ENCODE measurements around the gene LEFTY2. TPM values are rescaled to one million over a fixed set of nuclear protein-coding genes. Genes with fewer than 3 reads are reported as not detected.

Gene LEFTY2
- total and polyA plus RNA-seq, 2 of the 4 experiments (the other 2 are of a cell fraction): not detected

GRCh38 chr1:225896494-225896893, 44.5 kb downstream of the LEFTY2 start:
- TF ChIP-seq CEBPB (IDR thresholded peaks at IDR 0.05; ENCODE audit: low read depth, low read length): no peak
- no peak for TF ChIP-seq ELK1 (IDR thresholded peaks at IDR 0.05; ENCODE audit: borderline replicate concordance, low read depth, low read length)
- TF ChIP-seq MAZ (IDR thresholded peaks at IDR 0.05; ENCODE audit: borderline replicate concordance, low read depth, low read length): no peak
- no peak for TF ChIP-seq RCOR1 (IDR thresholded peaks at IDR 0.05; ENCODE audit: insufficient replicate concordance, low read length)
- no peak for TF ChIP-seq FOS (IDR thresholded peaks at IDR 0.05; ENCODE audit: low read depth, low read length)
- no peak for TF ChIP-seq MXI1 (IDR thresholded peaks at IDR 0.05; ENCODE audit: borderline replicate concordance, low read depth, low read length)
- TF ChIP-seq POLR2A (IDR thresholded peaks at IDR 0.05; ENCODE audit: low read depth, low read length): no peak
- TF ChIP-seq BHLHE40 (IDR thresholded peaks at IDR 0.05; ENCODE audit: low read depth, low read length): no peak
- no peak for TF ChIP-seq USF2 (IDR thresholded peaks at IDR 0.05; ENCODE audit: low read depth, low read length)
- no peak for TF ChIP-seq CHD1 (IDR thresholded peaks at IDR 0.05; ENCODE audit: low read depth, low read length)
- no peak for TF ChIP-seq CTCF (conservative IDR thresholded peaks at IDR 0.05; ENCODE audit: low read depth, low read length)
- no peak for TF ChIP-seq RAD21 (IDR thresholded peaks at IDR 0.05; ENCODE audit: low read length)
- no peak for TF ChIP-seq SMC3 (IDR thresholded peaks at IDR 0.05; ENCODE audit: low read depth, low read length)
- no peak for TF ChIP-seq RFX5 (IDR thresholded peaks at IDR 0.05; ENCODE audit: low read depth, low read length)
- TF ChIP-seq NFE2L2 (IDR thresholded peaks at IDR 0.05; ENCODE audit: low read depth, low read length): no peak
- no peak for TF ChIP-seq MAFK (IDR thresholded peaks at IDR 0.05; ENCODE audit: low read depth, low read length)
- Histone ChIP-seq H2BK20ac (ENCODE audit: low read depth, low read length) (no peak overlapping the region), H3K27me3 (ENCODE audit: control insufficient read depth, insufficient read depth, low read length) (no peaks in the 10 kb centered on the region), H3K9me3 (ENCODE audit: control insufficient read depth, insufficient read depth, low read length) (no peaks in the 10 kb centered on the region), H3K9me1 (ENCODE audit: insufficient read depth, low read length) (peaks cover 3% of the 10 kb centered on the region; the same call in 1 of the 2 replicates), H3K56ac (ENCODE audit: extremely low read depth, insufficient read depth, low read length) (no peak overlapping the region), H2AK5ac (ENCODE audit: low read depth, low read length) (no peak overlapping the region), H2BK15ac (ENCODE audit: low read depth, low read length) (no peak overlapping the region), H2AFZ (replicated peaks; ENCODE audit: low read length, poor library complexity) (no peak overlapping the region), H3K23ac (ENCODE audit: low read depth, low read length) (no peak overlapping the region), H2BK5ac (ENCODE audit: low read depth, low read length, poor library complexity, severe bottlenecking) (no peak overlapping the region), H3K36me3 (ENCODE audit: control insufficient read depth, insufficient read depth, low read length) (no peaks in the 10 kb centered on the region), H4K5ac (ENCODE audit: low read depth, low read length) (no peak overlapping the region), H3K4me1 (ENCODE audit: control insufficient read depth, insufficient read depth, low read length) (peaks cover 4% of the 10 kb centered on the region), H3K27ac (ENCODE audit: insufficient read depth, low read length) (no peak overlapping the region), H3K4me3 (ENCODE audit: insufficient read depth, low read depth, low read length) (no peak overlapping the region), H2AK9ac (replicated peaks; ENCODE audit: low read depth, low read length, poor library complexity) (no peak overlapping the region), H3K18ac (ENCODE audit: low read depth, low read length) (no peak overlapping the region), H3K9ac (ENCODE audit: low read depth, low read length) (no peak overlapping the region), H3K79me1 (ENCODE audit: low read depth in 1 of 2, low read length in 2 of 2) (no peaks in the 10 kb centered on the region), H2BK120ac (ENCODE audit: low read depth, low read length) (no peak overlapping the region), H4K8ac (ENCODE audit: low read depth in 2 of 2, low read length in 2 of 2) (no peak overlapping the region), H4K20me1 (ENCODE audit: insufficient read depth, low read length) (no peaks in the 10 kb centered on the region), H3K14ac (replicated peaks; ENCODE audit: low read depth, low read length) (no peak overlapping the region), H3K4me2 (ENCODE audit: low read depth, low read length) (no peak overlapping the region), H3K4ac (ENCODE audit: low read depth, low read length) (no peak overlapping the region), H4K91ac (ENCODE audit: insufficient read depth, low read depth, low read length) (no peak overlapping the region)
- in situ Hi-C loops (cut with MboI; ENCODE audit: low sequenced_read_pairs): no loop called here
- no TSS peak for BruUV-seq (replicated peaks)
- intact Hi-C loops (cut with micrococcal nuclease): no loop called here
- ChIA-PET CTCF (interaction anchor here (0.5 kb wide), 1 partner anchor 372 kb away, joined by 3 read pairs; no protein-coding TSS in a partner anchor), POLR2A (ENCODE audit: unreplicated experiment) (no interaction called here)
- ATAC-seq (ENCODE audit: low read depth) (0 out of 2 replicates have a peak, but pooled peaks have one; percentile 11), DNase-seq (no peak)
- dilution Hi-C loops (cut with HindIII; ENCODE audit: low sequenced_read_pairs, unreplicated experiment): no loop called here
- no CpG with 5 or more reads among the region's 5 CpGs for WGBS, 2 experiments (ENCODE audit: extremely low coverage in 2 of 2, insufficient read length in 1 of 2)
